Large intestine (tissue), 3 donors: Measurements from ENCODE around the gene TMEM221. TPM values are rescaled to one million over a fixed set of nuclear protein-coding genes. Genes with fewer than 3 reads are reported as not detected.
"Not testable (repeated sequence)": the region's sequence is repeated elsewhere in the genome, so short reads cannot be mapped to it uniquely, and the experiment has no call there.

Experiments used
- DNase-seq, 2 donors: peaks; one replicate each; pipeline versions ENCODE4 v3.0.0 to v3.0.0-alpha.2; 2013
- H3K27ac ChIP-seq: one replicate; pipeline ENCODE4 v1.5.1; 2013; ENCODE audit warnings: low read length
- H3K27me3 ChIP-seq: 2 replicates; pipeline ENCODE4 v1.6.1; 2013; ENCODE audit warnings: low read length; ENCODE audit not compliant: control insufficient read depth, insufficient read depth
- H3K36me3 ChIP-seq: 2 replicates; pipeline ENCODE4 v1.6.1; 2013; ENCODE audit warnings: low read length; ENCODE audit not compliant: control insufficient read depth, insufficient read depth
- H3K4me1 ChIP-seq: one replicate; pipeline ENCODE4 v1.6.1; 2013; ENCODE audit warnings: low read length; ENCODE audit not compliant: control insufficient read depth, insufficient read depth
- H3K4me3 ChIP-seq: one replicate; pipeline ENCODE4 v1.5.1; 2013; ENCODE audit warnings: low read length
- H3K9me3 ChIP-seq: one replicate; pipeline ENCODE4 v1.6.1; 2013; ENCODE audit warnings: mild to moderate bottlenecking, low read depth, low read length, moderate library complexity; ENCODE audit not compliant: control insufficient read depth
- WGBS: methylation state at CpG from one replicate; pipeline ENCODE4 v1.1.5; 2013; ENCODE audit warnings: low lambda C conversion rate; ENCODE audit not compliant: insufficient coverage; 5-methylcytosine and 5-hydroxymethylcytosine counted together
- polyA plus RNA-seq: library from polyadenylated mRNA; unstranded; fragments of 120-200 nt; gene quantifications from one replicate; pipeline ENCODE4 v1.2.1, GENCODE V29; 2013

TMEM221 gene
- polyA plus RNA-seq, 1 donor = 0.46 TPM

- Histone ChIP-seq H3K27ac (no peak overlapping the region), H3K4me1 (peaks cover 6% of the 10 kb centered on the region), H3K4me3 (no peak overlapping the region), H3K27me3 (no peaks in the 10 kb centered on the region), H3K36me3 (no peaks in the 10 kb centered on the region), H3K9me3 (no peaks in the 10 kb centered on the region)
- 90% methylated on average over 2 of the region's 18 CpGs for WGBS
- DNase-seq = no peak
Measured at GRCh38 chr19:17487284-17488121, 39.0 kb upstream of the TMEM221 start.

- WGBS = no CpG with 5 or more reads among the region's 58 CpGs
- DNase-seq = no peak
- no peak overlapping the region for H3K27ac ChIP-seq
Measured at GRCh38 chr19:17486545-17487240, 38.2 kb upstream of the TMEM221 start.

GRCh38 chr19:17484520-17485185 lies 36.2 kb upstream of the TMEM221 start:
- no peaks in the 10 kb centered on the region for H3K27me3 ChIP-seq
- H3K4me3 ChIP-seq = no peak overlapping the region
- H3K36me3 ChIP-seq = no peaks in the 10 kb centered on the region
- DNase-seq = no peak
- 86% methylated on average over 3 of the region's 6 CpGs for WGBS
- H3K27ac ChIP-seq = no peak overlapping the region
- no peaks in the 10 kb centered on the region for H3K9me3 ChIP-seq
- peaks cover 6% of the 10 kb centered on the region for H3K4me1 ChIP-seq

More at GRCh38 chr19:17486545-17487240, 38.2 kb upstream of the TMEM221 start:
- H3K4me1 ChIP-seq = peaks cover 6% of the 10 kb centered on the region
- no peaks in the 10 kb centered on the region for H3K27me3 ChIP-seq
- no peaks in the 10 kb centered on the region for H3K9me3 ChIP-seq
- no peak overlapping the region for H3K4me3 ChIP-seq
- no peaks in the 10 kb centered on the region for H3K36me3 ChIP-seq

GRCh38 chr19:17483605-17484002 lies 35.1 kb upstream of the TMEM221 start:
- DNase-seq = no peak
- WGBS = no CpG with 5 or more reads among the region's 10 CpGs
- Histone ChIP-seq H3K27ac (no peak overlapping the region), H3K4me3 (no peak overlapping the region), H3K9me3 (no peaks in the 10 kb centered on the region), H3K27me3 (no peaks in the 10 kb centered on the region), H3K36me3 (no peaks in the 10 kb centered on the region), H3K4me1 (peaks cover 4% of the 10 kb centered on the region)

- WGBS = 71% methylated on average over 1 of the region's 3 CpGs
- H3K9me3 ChIP-seq = no peaks in the 10 kb centered on the region
Measured at GRCh38 chr19:17482877-17483604, 34.6 kb upstream of the TMEM221 start.

GRCh38 chr19:17481986-17482385 lies 33.5 kb upstream of the TMEM221 start:
- Histone ChIP-seq H3K27ac (no peak overlapping the region), H3K9me3 (no peaks in the 10 kb centered on the region), H3K36me3 (no peaks in the 10 kb centered on the region), H3K4me3 (no peak overlapping the region), H3K4me1 (no peaks in the 10 kb centered on the region), H3K27me3 (no peaks in the 10 kb centered on the region)
- no peak for DNase-seq
- WGBS = no CpG with 5 or more reads among the region's 13 CpGs

More at GRCh38 chr19:17482877-17483604, 34.6 kb upstream of the TMEM221 start:
- H3K4me3 ChIP-seq = no peak overlapping the region
- H3K27ac ChIP-seq = no peak overlapping the region
- no peak for DNase-seq
- H3K4me1 ChIP-seq = no peaks in the 10 kb centered on the region
- no peaks in the 10 kb centered on the region for H3K27me3 ChIP-seq
- H3K36me3 ChIP-seq = no peaks in the 10 kb centered on the region

- DNase-seq = no peak
- H3K36me3 ChIP-seq = no peaks in the 10 kb centered on the region
- H3K4me1 ChIP-seq = no peaks in the 10 kb centered on the region
- no peak overlapping the region for H3K27ac ChIP-seq
- WGBS = 70% methylated on average over 1 of the region's 6 CpGs
- no peaks in the 10 kb centered on the region for H3K9me3 ChIP-seq
- H3K27me3 ChIP-seq = no peaks in the 10 kb centered on the region
- no peak overlapping the region for H3K4me3 ChIP-seq
Measured at GRCh38 chr19:17479325-17479791, 30.9 kb upstream of the TMEM221 start.

- Histone ChIP-seq H3K27me3 (peaks cover 11% of the 10 kb centered on the region), H3K36me3 (no peaks in the 10 kb centered on the region), H3K4me1 (peaks cover 7% of the 10 kb centered on the region), H3K27ac (no peak overlapping the region), H3K9me3 (no peaks in the 10 kb centered on the region), H3K4me3 (no peak overlapping the region)
- DNase-seq = no peak
- WGBS = no CpG with 5 or more reads among the region's 10 CpGs
Measured at GRCh38 chr19:17475541-17476115, 27.2 kb upstream of the TMEM221 start.

- H3K9me3 ChIP-seq, H3K27ac ChIP-seq, H3K36me3 ChIP-seq, H3K4me3 ChIP-seq, DNase-seq, H3K4me1 ChIP-seq: not testable (repeated sequence)
- H3K27me3 ChIP-seq = peaks cover 11% of the 10 kb centered on the region
- WGBS = no CpG with 5 or more reads among the region's 6 CpGs
Measured at GRCh38 chr19:17475011-17475540, 26.6 kb upstream of the TMEM221 start.
